GM21367 (cell line): ENCODE results near the gene IL27RA.
"Not testable (repeated sequence)": the region's sequence is repeated elsewhere in the genome, so short reads cannot be mapped to it uniquely, and the experiment has no call there.

ENCODE experiments used
- ATAC-seq: cut with Tn5 transposase; IDR thresholded peaks from one replicate; pipeline ENCODE4 v1.9.1; 2021; ENCODE audit not compliant: unreplicated experiment

IL27RA gene

GRCh38 chr19:14027856-14028450 is 3.6 kb upstream of the IL27RA start, which contains the start of gene RLN3:
Gene RLN3 (plus strand): TSS chr19:14028148. CDS start chr19:14028205, 57 bp downstream.
- no peak for ATAC-seq

GRCh38 chr19:14028901-14029300 is 2.7 kb upstream of the IL27RA start:
- ATAC-seq = no peak

GRCh38 chr19:14030997-14031718 is 404 bp upstream of the IL27RA start:
- no peak for ATAC-seq

- ATAC-seq = no peak
These were observed 2.4 kb downstream of the IL27RA start for GRCh38 chr19:14033946-14034345.

- not testable (repeated sequence) for ATAC-seq
These were observed 3.6 kb downstream of the IL27RA start for GRCh38 chr19:14035159-14035558.

GRCh38 chr19:14035706-14036105 is 4.1 kb downstream of the IL27RA start:
- no peak for ATAC-seq

GRCh38 chr19:14039181-14039580 is 7.6 kb downstream of the IL27RA start:
- no peak for ATAC-seq

GRCh38 chr19:14042659-14043608 is 11.4 kb downstream of the IL27RA start:
- ATAC-seq = not testable (repeated sequence)

GRCh38 chr19:14047866-14048265 is 16.3 kb downstream of the IL27RA start:
- ATAC-seq = not testable (repeated sequence)

GRCh38 chr19:14048443-14049153 is 17.0 kb downstream of the IL27RA start:
- ATAC-seq = no peak

GRCh38 chr19:14050512-14050911 is 18.9 kb downstream of the IL27RA start:
- no peak for ATAC-seq

- not testable (repeated sequence) for ATAC-seq
These were observed 19.4 kb downstream of the IL27RA start for GRCh38 chr19:14050961-14051360.

- ATAC-seq = no peak
These were observed 20.4 kb downstream of the IL27RA start for GRCh38 chr19:14051980-14052379.

- ATAC-seq = no peak
These were observed 20.9 kb downstream of the IL27RA start for GRCh38 chr19:14052470-14052869.

- ATAC-seq = no peak
These were observed 21.5 kb downstream of the IL27RA start for GRCh38 chr19:14053032-14053431.

GRCh38 chr19:14053500-14053899 is 21.9 kb downstream of the IL27RA start:
- no peak for ATAC-seq

GRCh38 chr19:14054099-14054498 is 22.5 kb downstream of the IL27RA start:
- no peak for ATAC-seq

GRCh38 chr19:14054721-14055120 is 23.2 kb downstream of the IL27RA start:
- no peak for ATAC-seq

GRCh38 chr19:14055396-14055795 is 23.8 kb downstream of the IL27RA start:
- ATAC-seq = no peak

- no peak for ATAC-seq
These were observed 24.6 kb downstream of the IL27RA start for GRCh38 chr19:14056069-14056666.
